DMS 273 (cell line): Measurements from ENCODE around the gene NEK3.
"Not testable (repeated sequence)": the region's sequence is repeated elsewhere in the genome, so short reads cannot be mapped to it uniquely, and the experiment has no call there.

ENCODE experiments used
- DNase-seq: peaks from one replicate; lab custom pipeline; 2025; ENCODE audit not compliant: unreplicated experiment; lab: John Stamatoyannopoulos, UW

NEK3 gene

GRCh38 chr13:52170828-52171391 is 11.5 kb upstream of the NEK3 start:
- not testable (repeated sequence) for DNase-seq

- DNase-seq = no peak
Measured at GRCh38 chr13:52169839-52170238, 10.4 kb upstream of the NEK3 start.

- DNase-seq = no peak
Measured at GRCh38 chr13:52165411-52165810, 6.0 kb upstream of the NEK3 start.

GRCh38 chr13:52164989-52165388 is 5.6 kb upstream of the NEK3 start:
- no peak for DNase-seq

GRCh38 chr13:52163878-52164277 is 4.5 kb upstream of the NEK3 start:
- not testable (repeated sequence) for DNase-seq

GRCh38 chr13:52162279-52163101 is 3.1 kb upstream of the NEK3 start:
- no peak for DNase-seq

- no peak for DNase-seq
Measured at GRCh38 chr13:52161181-52161646, 1.8 kb upstream of the NEK3 start.

- no peak for DNase-seq
Measured at GRCh38 chr13:52160506-52160905, 1.1 kb upstream of the NEK3 start.

- no peak for DNase-seq
Measured at GRCh38 chr13:52160053-52160452, 656 bp upstream of the NEK3 start.

- DNase-seq = peak; percentile 53
Measured at GRCh38 chr13:52158629-52159158, 703 bp downstream of the NEK3 start.

GRCh38 chr13:52156724-52157261 is 2.6 kb downstream of the NEK3 start:
- DNase-seq = no peak

- no peak for DNase-seq
Measured at GRCh38 chr13:52155177-52155576, 4.2 kb downstream of the NEK3 start.

- DNase-seq = no peak
Measured at GRCh38 chr13:52147225-52147624, 12.2 kb downstream of the NEK3 start.

- DNase-seq = peak; percentile 7
Measured at GRCh38 chr13:52141299-52141698, 18.1 kb downstream of the NEK3 start.

- DNase-seq = no peak
Measured at GRCh38 chr13:52137489-52137888, 21.9 kb downstream of the NEK3 start.

- DNase-seq = no peak
Measured at GRCh38 chr13:52136763-52137162, 22.6 kb downstream of the NEK3 start.

- no peak for DNase-seq
Measured at GRCh38 chr13:52130641-52131040, 28.8 kb downstream of the NEK3 start.

GRCh38 chr13:52128714-52129700 is 30.4 kb downstream of the NEK3 start, which contains the start of gene NEK5:
Gene NEK5, minus strand, starts transcription at chr13:52129073. Its CDS starts 1,591 bp downstream, at chr13:52127482.
- peak; percentile 89 for DNase-seq

- peak; percentile 81 for DNase-seq
Measured at GRCh38 chr13:52127783-52128702, 31.4 kb downstream of the NEK3 start.

- DNase-seq = peak; percentile 17
Measured at GRCh38 chr13:52127378-52127777, 32.0 kb downstream of the NEK3 start.
